H9 (cell line): ENCODE data around the gene HIVEP1. TPM values are rescaled to one million over a fixed set of nuclear protein-coding genes. Genes with fewer than 3 reads are reported as not detected.

Experiments
- DNase-seq: peaks from one replicate; pipeline ENCODE4 v3.0.0-alpha.2; 2017
- H2AFZ ChIP-seq: one replicate; pipeline ENCODE4 v1.6.1; 2013; ENCODE audit warnings: mild to moderate bottlenecking, low read length, control low read depth, moderate library complexity
- H2AK5ac ChIP-seq: 2 replicates; pipeline ENCODE4 v1.6.1; 2013; ENCODE audit warnings: low read length, control low read depth, mixed read lengths; ENCODE audit not compliant: insufficient read length
- H2BK120ac ChIP-seq: one replicate; pipeline ENCODE4 v1.6.1; 2013; ENCODE audit warnings: low read depth, mild to moderate bottlenecking, low read length, control low read depth, inconsistent platforms; ENCODE audit not compliant: poor library complexity, severe bottlenecking
- H2BK12ac ChIP-seq: 2 replicates; pipeline ENCODE4 v1.6.1; 2013; ENCODE audit warnings: low read length, control low read depth, mixed read lengths, low read depth; ENCODE audit not compliant: insufficient read length
- H2BK15ac ChIP-seq: 2 replicates; pipeline ENCODE4 v1.6.1; 2013; ENCODE audit warnings: low read depth, low read length, control low read depth
- H2BK20ac ChIP-seq: one replicate; pipeline ENCODE4 v1.6.1; 2013; ENCODE audit warnings: low read depth, mild to moderate bottlenecking, low read length, control low read depth, inconsistent platforms; ENCODE audit not compliant: poor library complexity, severe bottlenecking
- H2BK5ac ChIP-seq: 2 replicates; pipeline ENCODE4 v1.6.1; 2013; ENCODE audit warnings: low read length, control low read depth, mixed read lengths; ENCODE audit not compliant: insufficient read length
- H3K14ac ChIP-seq: 2 replicates; pipeline ENCODE4 v1.6.1; 2013; ENCODE audit warnings: low read length, control low read depth; ENCODE audit not compliant: insufficient read depth
- H3K18ac ChIP-seq: 2 replicates; pipeline ENCODE4 v1.6.1; 2013; ENCODE audit warnings: low read depth, mild to moderate bottlenecking, mixed read lengths, low read length, control low read depth; ENCODE audit not compliant: insufficient read length
- H3K23ac ChIP-seq: 2 replicates; pipeline ENCODE4 v1.6.1; 2013; ENCODE audit warnings: low read length, control low read depth, mixed read lengths, low read depth; ENCODE audit not compliant: insufficient read length
- H3K23me2 ChIP-seq: 2 replicates; pipeline ENCODE4 v1.6.1; 2013; ENCODE audit warnings: low read depth, mild to moderate bottlenecking, mixed read lengths, low read length, control low read depth; ENCODE audit not compliant: insufficient read length, poor library complexity, severe bottlenecking
- H3K27ac ChIP-seq: 2 replicates; pipeline ENCODE4 v1.5.1; 2013; ENCODE audit warnings: low read length, control low read depth, mixed read lengths, low read depth; ENCODE audit not compliant: insufficient read length
- H3K27me3 ChIP-seq: 2 replicates; pipeline ENCODE4 v1.6.1; 2013; ENCODE audit warnings: low read length, control low read depth, inconsistent platforms; ENCODE audit not compliant: insufficient read depth
- H3K4ac ChIP-seq: 2 replicates; pipeline ENCODE4 v1.6.1; 2013; ENCODE audit warnings: low read depth, mild to moderate bottlenecking, control low read depth, inconsistent platforms, low read length, moderate library complexity
- H3K4me1 ChIP-seq: 2 replicates; pipeline ENCODE4 v1.6.1; 2013; ENCODE audit warnings: low read length, control low read depth, inconsistent platforms; ENCODE audit not compliant: insufficient read depth
- H3K4me2 ChIP-seq: 2 replicates; pipeline ENCODE4 v1.6.1; 2013; ENCODE audit warnings: low read length, control low read depth, mixed read lengths; ENCODE audit not compliant: insufficient read length, insufficient read depth
- H3K56ac ChIP-seq: 2 replicates; pipeline ENCODE4 v1.6.1; 2013; ENCODE audit warnings: low read depth, mild to moderate bottlenecking, mixed read lengths, low read length, control low read depth; ENCODE audit not compliant: insufficient read length
- H3K79me1 ChIP-seq: 2 replicates; pipeline ENCODE4 v1.6.1; 2013; ENCODE audit warnings: low read depth, mild to moderate bottlenecking, moderate library complexity, low read length, control low read depth, inconsistent platforms; ENCODE audit not compliant: insufficient read depth, poor library complexity, severe bottlenecking
- H3K79me2 ChIP-seq: 2 replicates; pipeline ENCODE4 v1.6.1; 2013; ENCODE audit warnings: low read length, control low read depth, inconsistent platforms; ENCODE audit not compliant: insufficient read depth
- H3K9ac ChIP-seq: 2 replicates; pipeline ENCODE4 v1.6.1; 2013; ENCODE audit warnings: low read length, control low read depth, mixed read lengths; ENCODE audit not compliant: insufficient read length; ENCODE audit errors: extremely low read depth
- H3K9me3 ChIP-seq: one replicate; pipeline ENCODE4 v1.6.1; 2013; ENCODE audit warnings: low read depth, low read length, inconsistent platforms; ENCODE audit not compliant: control insufficient read depth
- H3T11ph ChIP-seq: one replicate; pipeline ENCODE4 v1.6.1; 2013; ENCODE audit warnings: mild to moderate bottlenecking, low read length, control low read depth, inconsistent platforms
- H4K20me1 ChIP-seq: one replicate; pipeline ENCODE4 v1.6.1; 2013; ENCODE audit not compliant: control insufficient read depth, insufficient read length, insufficient read depth
- H4K5ac ChIP-seq: 2 replicates; pipeline ENCODE4 v1.6.1; 2013; ENCODE audit warnings: low read depth, mild to moderate bottlenecking, mixed read lengths, low read length, control low read depth; ENCODE audit not compliant: insufficient read length
- H4K8ac ChIP-seq: replicated peaks from 2 replicates; pipeline ENCODE4 v1.6.1; 2013; ENCODE audit warnings: low read length, control low read depth, mixed read lengths, low read depth; ENCODE audit not compliant: insufficient read length
- H4K91ac ChIP-seq: 2 replicates; pipeline ENCODE4 v1.6.1; 2013; ENCODE audit warnings: low read depth, mild to moderate bottlenecking, moderate library complexity, mixed read lengths, low read length, control low read depth; ENCODE audit not compliant: insufficient read length
- H3K27ac Mint-ChIP-seq, 3 experiments: 2 replicates in 2 of 3; 3 replicates in 1 of 3; pipeline ENCODE4 v1.8.0; 2020 to 2021; ENCODE audit warnings: mixed read lengths in 3 of 3, mild to moderate bottlenecking in 1 of 3, moderate library complexity in 1 of 3
- H3K27me3 Mint-ChIP-seq: 2 replicates; pipeline ENCODE4 v1.8.0; 2021; ENCODE audit warnings: low read depth, mild to moderate bottlenecking, moderate library complexity, mixed read lengths
- H3K36me3 Mint-ChIP-seq, 3 experiments: 2 replicates in 2 of 3; 3 replicates in 1 of 3; pipeline ENCODE4 v1.8.0; 2020 to 2021; ENCODE audit warnings: low read depth in 3 of 3, mixed read lengths in 3 of 3; ENCODE audit not compliant: insufficient read depth in 1 of 3
- H3K4me1 Mint-ChIP-seq, 2 experiments: 2 replicates each; pipeline ENCODE4 v1.8.0; 2020; ENCODE audit warnings: mixed read lengths in 2 of 2
- H3K4me3 Mint-ChIP-seq, 2 experiments: 2 replicates in 1 of 2; 3 replicates in 1 of 2; pipeline ENCODE4 v1.8.0; 2020 to 2021; ENCODE audit warnings: mild to moderate bottlenecking in 2 of 2, mixed read lengths in 2 of 2, moderate library complexity in 1 of 2
- H3K9me3 Mint-ChIP-seq, 2 experiments: 2 replicates in 1 of 2; 3 replicates in 1 of 2; pipeline ENCODE4 v1.8.0; 2020; ENCODE audit warnings: mild to moderate bottlenecking in 2 of 2, mixed read lengths in 2 of 2, moderate library complexity in 1 of 2
- CTCF ChIP-seq: fragments of 200-600 bp; sonication (generic); conservative IDR thresholded peaks from 3 replicates; pipeline ENCODE4 v1.8.0; 2021; ENCODE audit warnings: antibody characterized with exemption, mild to moderate bottlenecking
- WGBS: extraction: QIAGEN DNeasy Blood & Tissue Kit; methylation state at CpG from one replicate; pipeline ENCODE4 v1.1.7; 2013; ENCODE audit warnings: missing lambda C conversion rate, low lambda C conversion rate, mixed read lengths; ENCODE audit not compliant: insufficient read length; ENCODE audit errors: extremely low coverage; 5-methylcytosine and 5-hydroxymethylcytosine counted together
- total RNA-seq: library from RNA; stranded (reverse); gene quantifications from 2 replicates; pipeline ENCODE4 v1.2.1, GENCODE V29; 2021

The HIVEP1 gene
- total RNA-seq, 1 experiment from 2014 or later, result 44.2 TPM

- H3K4me1 ChIP-seq, result no peaks in the 10 kb centered on the region
- H3K18ac ChIP-seq, result no peak overlapping the region
- H3K27ac Mint-ChIP-seq, result peak overlapping the region in 1 of 3 experiments; percentile 62; a peak in 1 of 7 replicates
- no CpG with 5 or more reads among the region's 6 CpGs for WGBS
- H3K79me2 ChIP-seq, result no peaks in the 10 kb centered on the region
- no peaks in the 10 kb centered on the region for H3K9me3 ChIP-seq
- no peak overlapping the region for H3T11ph ChIP-seq
- H3K4ac ChIP-seq, result no peak overlapping the region
- H2BK120ac ChIP-seq, result no peak overlapping the region
- H2BK12ac ChIP-seq, result no peak overlapping the region
- no peak overlapping the region for H2AK5ac ChIP-seq
- no peak overlapping the region for H3K56ac ChIP-seq
- no peaks in the 10 kb centered on the region for H3K27me3 ChIP-seq
- H3K14ac ChIP-seq, result no peak overlapping the region
- no peak overlapping the region for H4K5ac ChIP-seq
- no peak overlapping the region for H3K4me2 ChIP-seq
- no peaks in the 10 kb centered on the region for H3K79me1 ChIP-seq
- TF ChIP-seq CTCF, result no peak
- H3K23ac ChIP-seq, result no peak overlapping the region
- H4K20me1 ChIP-seq, result no peaks in the 10 kb centered on the region
- no peak overlapping the region for H3K27ac ChIP-seq
- no peak for DNase-seq
- H3K4me1 Mint-ChIP-seq, result peaks cover 11 to 12% of the 10 kb centered on the region in 2 experiments; a peak in 3 of 4 replicates
- no peak overlapping the region for H3K9ac ChIP-seq
- no peak overlapping the region for H2AFZ ChIP-seq
- H3K27me3 Mint-ChIP-seq, result no peaks in the 10 kb centered on the region
- no peaks in the 10 kb centered on the region for H3K9me3 Mint-ChIP-seq
- peaks cover 0 to under 1% (median 0%) of the 10 kb centered on the region in 3 experiments; a peak in 1 of 7 replicates for H3K36me3 Mint-ChIP-seq
- no peak overlapping the region for H2BK5ac ChIP-seq
- no peak overlapping the region for H2BK15ac ChIP-seq
- no peaks in the 10 kb centered on the region for H3K23me2 ChIP-seq
- no peak overlapping the region for H2BK20ac ChIP-seq
- H4K8ac ChIP-seq, result no peak overlapping the region
- H3K4me3 Mint-ChIP-seq, result no peak overlapping the region
- no peak overlapping the region for H4K91ac ChIP-seq
These were observed 32.2 kb upstream of the HIVEP1 start for GRCh38 chr6:11979866-11980265.
